ENCODE measurements around the gene CFAP65.

CFAP65 gene

GRCh38 chr2:218962859-218963492 is 78.3 kb downstream of the CFAP65 start:
- DNase-seq = peak; percentile 26 to 46

- no peak for DNase-seq
Observed at GRCh38 chr2:218961651-218962570, 79.4 kb downstream of the CFAP65 start.

GRCh38 chr2:218961229-218961628 is 80.1 kb downstream of the CFAP65 start:
- DNase-seq = no peak

- no peak for DNase-seq
Observed at GRCh38 chr2:218960309-218961165, 80.8 kb downstream of the CFAP65 start.

- DNase-seq = no peak
Observed at GRCh38 chr2:218959761-218960308, 81.5 kb downstream of the CFAP65 start.

- peak; percentile 71 to 78 for DNase-seq
Observed at GRCh38 chr2:218959141-218959731, 82.1 kb downstream of the CFAP65 start, which contains the start of gene CDK5R2. CDK5R2 (plus strand) TSS chr2:218959666; CDS start chr2:218959821, 155 bp downstream.

- no peak for DNase-seq
Observed at GRCh38 chr2:218958276-218958675, 83.0 kb downstream of the CFAP65 start.

- DNase-seq = no peak
Observed at GRCh38 chr2:218957671-218958070, 83.6 kb downstream of the CFAP65 start.

- no peak for DNase-seq
Observed at GRCh38 chr2:218956039-218956438, 85.3 kb downstream of the CFAP65 start.

- no peak for DNase-seq
Observed at GRCh38 chr2:218954541-218955300, 86.6 kb downstream of the CFAP65 start.

- no peak for DNase-seq
Observed at GRCh38 chr2:218953366-218953954, 87.9 kb downstream of the CFAP65 start.

Data from CD4-positive, alpha-beta T cell treated with Interleukin-4 for 1 hour (primary cell).